SIG-M5 treated with dmso at 0.1 percent for 504 hours (cell line): ENCODE measurements around the gene TMEM150C.
"Not testable (repeated sequence)": the region's sequence is repeated elsewhere in the genome, so short reads cannot be mapped to it uniquely, and the experiment has no call there.

Experiments used
- DNase-seq: peaks from one replicate; lab custom pipeline; 2025; ENCODE audit not compliant: unreplicated experiment; lab: John Stamatoyannopoulos, UW

Gene TMEM150C

GRCh38 chr4:82479562-82479961, 82.2 kb downstream of the TMEM150C start:
- no peak for DNase-seq

DNA sequence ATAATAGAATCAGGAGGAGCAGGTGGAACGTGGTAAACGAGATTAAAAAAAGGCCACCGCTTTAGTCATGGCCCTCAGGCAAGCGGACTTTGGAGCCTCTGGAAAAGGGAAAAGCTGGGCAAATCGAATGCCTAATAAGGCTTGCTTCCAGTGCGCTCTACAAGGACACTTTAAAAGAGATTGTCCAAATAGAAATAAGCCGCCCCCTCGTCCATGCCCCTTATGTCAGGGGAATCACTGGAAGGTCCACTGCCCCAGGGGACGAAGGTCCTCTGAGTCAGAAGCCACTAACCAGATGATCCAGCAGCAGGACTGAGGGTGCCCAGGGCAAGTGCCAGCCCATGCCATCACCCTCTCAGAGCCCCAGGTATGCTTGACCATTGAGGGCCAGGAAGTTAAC, 84.3 kb downstream of the TMEM150C start:
- not testable (repeated sequence) for DNase-seq

GRCh38 chr4:82475931-82476330, 85.9 kb downstream of the TMEM150C start:
- not testable (repeated sequence) for DNase-seq

GRCh38 chr4:82473621-82474164, 88.1 kb downstream of the TMEM150C start:
- DNase-seq: no peak

DNA sequence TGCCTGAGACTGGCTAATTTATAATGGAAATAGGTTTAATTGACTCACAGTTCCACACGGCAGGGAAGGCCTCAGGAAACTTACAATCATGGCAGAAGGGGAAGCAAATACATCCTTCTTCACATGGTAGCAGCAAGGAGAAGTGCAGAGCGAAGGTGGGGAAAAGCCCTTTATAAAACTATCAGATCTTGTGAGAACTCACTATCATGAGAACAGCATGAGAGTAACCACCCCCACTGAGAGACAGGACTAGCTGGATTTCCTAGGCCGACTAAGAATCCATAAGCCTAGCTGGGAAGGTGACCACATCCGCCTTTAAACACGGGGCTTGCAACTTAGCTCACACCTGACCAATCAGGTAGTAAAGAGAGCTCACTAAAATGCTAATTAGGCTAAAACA, 88.7 kb downstream of the TMEM150C start:
- DNase-seq: not testable (repeated sequence)

- no peak for DNase-seq
Observed at GRCh38 chr4:82469791-82470345, 91.9 kb downstream of the TMEM150C start.

DNA sequence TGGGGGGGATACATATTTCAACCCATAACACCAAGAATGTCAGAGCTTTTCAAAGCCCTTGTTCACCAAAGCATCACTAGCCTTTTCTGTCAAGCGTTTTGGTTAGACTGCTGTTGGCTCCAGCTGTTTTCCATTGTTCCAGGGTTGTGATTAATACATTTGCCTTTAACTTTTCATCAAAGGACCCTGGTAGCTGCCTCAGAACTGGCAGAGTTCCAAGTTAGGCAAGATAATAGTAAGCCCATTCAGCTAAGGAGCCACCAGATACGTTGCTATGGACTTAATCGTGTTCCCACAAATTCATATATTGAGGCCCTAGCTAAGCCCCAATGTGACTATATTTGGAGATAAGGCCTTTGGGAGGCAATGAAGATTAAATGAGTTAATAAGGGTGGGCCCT, 94.3 kb downstream of the TMEM150C start:
- DNase-seq: no peak

DNA sequence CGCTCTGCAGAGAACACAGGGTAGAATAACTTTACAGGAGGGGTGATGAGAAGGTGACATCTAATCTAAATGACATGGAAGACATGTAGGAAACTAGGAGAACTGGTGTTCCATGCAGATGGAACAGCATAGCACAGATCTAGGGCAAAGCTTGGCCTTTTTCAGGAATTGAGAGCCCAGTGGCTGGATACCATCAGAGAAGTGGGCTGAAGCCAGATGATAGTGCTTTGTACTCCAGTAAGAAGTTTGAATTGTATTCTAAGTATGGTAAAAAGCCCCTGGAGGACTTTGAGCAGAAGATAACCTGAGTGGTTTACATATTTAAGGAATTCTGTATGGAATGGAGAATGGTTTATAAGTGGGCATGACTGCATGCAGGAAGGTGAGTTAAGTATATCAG, 98.6 kb downstream of the TMEM150C start:
- DNase-seq: no peak

- peak; percentile 69 for DNase-seq
Observed at GRCh38 chr4:82462415-82462831, 99.4 kb downstream of the TMEM150C start.

DNA sequence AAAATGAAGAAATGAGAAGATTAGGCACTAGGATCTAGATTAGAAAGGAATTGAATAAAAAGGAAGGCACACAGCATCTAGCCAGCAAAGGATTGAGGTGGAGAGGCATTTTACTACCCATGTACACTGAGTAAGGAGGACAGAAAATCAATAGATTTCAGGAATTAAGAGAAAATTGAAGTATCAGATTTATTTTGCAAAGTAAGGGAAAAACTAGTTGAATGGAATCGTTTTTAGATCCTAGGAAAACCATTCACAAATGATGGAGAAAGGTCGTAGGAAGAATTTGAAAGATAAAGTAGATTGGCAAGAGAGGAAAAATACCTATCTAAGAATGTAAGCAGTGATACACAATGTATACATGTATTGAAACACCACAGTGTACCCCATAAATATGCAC, 100.1 kb downstream of the TMEM150C start:
- DNase-seq: no peak

DNA sequence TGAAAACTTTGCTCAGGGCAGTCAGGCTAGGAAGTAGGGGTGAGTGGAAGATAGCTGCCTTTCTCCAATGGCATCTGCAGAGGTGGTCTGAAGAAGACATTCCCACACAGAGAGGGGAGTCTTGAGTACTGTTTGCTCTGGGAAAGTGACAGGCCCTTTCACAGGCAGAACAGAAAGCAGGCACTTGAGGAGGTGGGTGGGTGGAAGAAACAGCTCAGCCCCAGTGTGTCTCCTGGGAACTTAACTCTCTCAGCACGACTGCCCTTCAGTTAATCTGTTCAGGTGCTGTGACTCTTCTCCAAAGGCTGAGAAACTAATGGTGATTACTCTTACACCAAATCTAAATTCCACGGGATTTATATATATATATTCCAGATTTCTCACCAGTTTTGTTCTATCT, 103.1 kb downstream of the TMEM150C start:
- no peak for DNase-seq

- DNase-seq: no peak
Observed at GRCh38 chr4:82457266-82457665, 104.5 kb downstream of the TMEM150C start.

GRCh38 chr4:82452026-82452425, 109.8 kb downstream of the TMEM150C start:
- no peak for DNase-seq

DNA sequence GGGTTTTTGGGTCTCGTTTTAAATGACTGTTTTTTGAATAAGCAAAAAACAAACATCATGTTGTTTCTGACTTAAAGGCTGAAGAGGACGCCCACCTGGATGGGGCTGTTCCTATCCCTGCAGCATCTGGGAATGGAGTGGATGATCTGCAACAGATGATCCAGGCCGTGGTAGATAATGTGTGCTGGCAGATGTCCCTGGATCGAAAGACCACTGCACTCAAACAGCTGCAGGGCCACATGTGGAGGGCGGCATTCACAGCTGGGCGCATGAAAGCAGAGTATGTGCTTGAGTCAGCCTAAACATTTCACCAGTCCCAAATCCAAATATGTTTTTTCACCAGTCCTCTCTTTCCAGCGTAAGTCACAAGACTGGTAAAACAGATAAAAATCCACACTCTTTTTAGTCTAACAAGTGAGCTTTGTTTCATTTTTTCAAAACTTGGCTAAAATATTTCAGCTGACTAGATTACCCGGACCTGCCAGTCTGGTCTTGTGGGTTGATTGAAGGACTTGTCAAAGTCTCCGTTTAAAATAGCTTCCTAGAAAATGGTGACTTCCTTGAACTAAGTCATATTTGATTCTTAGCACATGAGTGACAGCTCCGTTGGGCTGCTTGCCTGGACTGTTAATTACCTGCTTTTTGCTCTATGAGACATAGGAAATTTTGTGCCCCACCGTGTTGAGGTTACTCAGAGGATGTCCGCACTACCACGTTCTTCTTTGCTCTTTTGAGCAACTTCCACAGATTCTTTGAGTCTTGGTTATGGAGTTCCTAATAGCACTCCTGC, 110.6 kb downstream of the TMEM150C start:
- DNase-seq: no peak

DNA sequence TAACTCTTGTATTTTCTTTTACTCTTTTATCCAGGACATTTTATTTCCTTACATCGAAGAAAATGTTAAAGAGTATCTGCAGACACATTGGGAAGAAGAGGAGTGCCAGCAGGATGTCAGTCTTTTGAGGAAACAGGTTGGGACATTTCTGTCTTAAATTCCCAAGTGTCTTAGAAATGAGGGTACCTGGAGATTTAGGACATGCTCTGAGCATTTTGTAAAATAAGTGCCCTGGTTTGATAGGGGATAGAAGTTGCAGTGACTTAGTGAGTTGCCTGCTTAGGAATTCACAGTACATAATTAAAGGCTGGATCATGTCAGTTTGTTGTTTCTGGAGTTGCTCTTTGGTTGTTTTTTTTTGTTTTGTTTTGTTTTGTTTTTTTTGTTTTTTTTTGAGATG, 113.9 kb downstream of the TMEM150C start:
- no peak for DNase-seq

DNA sequence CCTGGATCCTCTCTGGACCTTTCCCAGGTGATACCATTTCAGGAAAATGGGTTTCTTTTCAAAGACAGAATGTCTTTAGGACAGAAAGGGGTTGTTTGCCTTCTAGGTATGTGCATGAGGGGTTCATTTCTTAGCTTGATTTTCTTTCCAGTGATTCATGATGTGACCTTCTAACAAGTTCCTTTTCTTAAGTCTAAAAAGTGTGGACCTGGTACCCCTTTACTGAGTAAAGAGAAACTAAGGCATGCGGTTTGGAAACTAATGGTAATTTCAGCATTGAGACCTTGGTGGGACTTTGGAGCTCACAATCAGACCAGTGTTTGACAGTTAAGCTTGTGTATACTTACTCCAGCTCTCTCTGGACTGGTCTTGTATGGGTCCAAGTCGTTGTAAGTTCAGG, 122.7 kb downstream of the TMEM150C start:
- no peak for DNase-seq

GRCh38 chr4:82437285-82438005, 124.3 kb downstream of the TMEM150C start:
- no peak for DNase-seq

DNA sequence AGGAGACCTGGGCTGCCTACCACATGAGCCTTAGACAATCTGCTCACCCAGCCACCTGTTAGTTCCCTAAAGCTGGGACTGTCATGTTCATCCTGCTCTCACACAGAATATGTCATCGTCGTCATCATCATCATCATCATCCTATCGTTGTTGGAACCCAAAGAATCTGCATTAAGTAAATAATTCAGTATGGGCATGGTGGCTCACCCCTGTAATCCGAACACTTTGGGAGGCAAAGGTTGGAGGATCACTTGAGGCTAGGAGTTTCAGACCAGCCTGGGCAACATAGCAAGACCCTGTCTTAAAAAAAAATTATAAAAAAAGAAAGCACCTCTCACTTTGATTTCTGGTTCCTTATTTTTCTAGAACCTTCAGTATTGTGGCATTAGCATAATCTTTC, 125.0 kb downstream of the TMEM150C start:
- no peak for DNase-seq

DNA sequence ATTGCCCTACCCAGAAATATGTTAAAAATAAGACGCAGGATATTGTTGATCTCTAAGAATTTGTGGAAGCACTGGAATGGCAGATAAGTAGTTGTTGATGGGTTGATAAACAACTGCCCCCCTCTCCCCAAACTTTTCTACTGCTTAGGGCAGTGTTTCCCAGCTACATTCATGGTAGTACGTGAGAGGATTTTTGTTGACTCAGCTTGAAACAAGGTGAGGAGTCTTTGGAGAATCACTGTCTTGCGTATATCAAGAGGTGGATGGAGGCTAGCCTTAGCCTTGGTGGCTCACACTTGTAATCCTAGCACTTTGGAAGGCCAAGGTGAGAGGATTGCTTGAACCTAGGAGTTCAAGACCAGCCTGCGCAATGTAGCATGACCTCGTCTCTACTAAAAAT, 125.7 kb downstream of the TMEM150C start:
- no peak for DNase-seq

GRCh38 chr4:82434949-82435348, 126.8 kb downstream of the TMEM150C start:
- no peak for DNase-seq

GRCh38 chr4:82433791-82434190, 128.0 kb downstream of the TMEM150C start:
- no peak for DNase-seq
